Endodermal cell (in vitro differentiated cells): ENCODE results near the gene PPP1R16B. TPM values are rescaled to one million over a fixed set of nuclear protein-coding genes. Genes with fewer than 3 reads are reported as not detected.

ENCODE experiments used
- DNase-seq: peaks from one replicate; pipeline ENCODE4 v3.0.0-alpha.2; 2017
- H3K27ac ChIP-seq: 2 replicates; pipeline ENCODE4 v1.5.1; 2013; ENCODE audit warnings: mild to moderate bottlenecking, low read depth, low read length, moderate library complexity
- H3K27me3 ChIP-seq: 2 replicates; pipeline ENCODE4 v1.6.1; 2013; ENCODE audit warnings: mild to moderate bottlenecking, low read length, moderate library complexity; ENCODE audit not compliant: insufficient read depth, control insufficient read depth, poor library complexity, severe bottlenecking
- H3K36me3 ChIP-seq: 2 replicates; pipeline ENCODE4 v1.7.0; 2013; ENCODE audit warnings: mild to moderate bottlenecking, low read length, moderate library complexity; ENCODE audit not compliant: control insufficient read depth, insufficient read depth
- H3K4me1 ChIP-seq: one replicate; pipeline ENCODE4 v1.7.0; 2013; ENCODE audit warnings: low read length; ENCODE audit not compliant: control insufficient read depth, insufficient read depth
- H3K4me3 ChIP-seq: 2 replicates; pipeline ENCODE4 v1.5.1; 2013; ENCODE audit warnings: mild to moderate bottlenecking, low read length, moderate library complexity
- H3K9ac ChIP-seq: 2 replicates; pipeline ENCODE4 v1.6.1; 2013; ENCODE audit warnings: mild to moderate bottlenecking, low read length, moderate library complexity; ENCODE audit not compliant: poor library complexity, severe bottlenecking; ENCODE audit errors: extremely low read depth
- H3K9me3 ChIP-seq: 2 replicates; pipeline ENCODE4 v1.6.1; 2013; ENCODE audit warnings: mild to moderate bottlenecking, low read length, moderate library complexity; ENCODE audit not compliant: control insufficient read depth
- H3K27ac Mint-ChIP-seq: 2 replicates; pipeline ENCODE4 v1.8.0; 2020; ENCODE audit warnings: mixed read lengths
- H3K27me3 Mint-ChIP-seq: 2 replicates; pipeline ENCODE4 v1.8.0; 2021; ENCODE audit warnings: mild to moderate bottlenecking, mixed read lengths; ENCODE audit not compliant: insufficient read depth
- H3K36me3 Mint-ChIP-seq: 2 replicates; pipeline ENCODE4 v1.8.0; 2020; ENCODE audit warnings: low read depth, mixed read lengths
- H3K4me1 Mint-ChIP-seq: 2 replicates; pipeline ENCODE4 v1.8.0; 2020; ENCODE audit warnings: mixed read lengths
- H3K4me3 Mint-ChIP-seq: 2 replicates; pipeline ENCODE4 v1.8.0; 2020; ENCODE audit warnings: mild to moderate bottlenecking, moderate library complexity, mixed read lengths
- H3K9me3 Mint-ChIP-seq: 2 replicates; pipeline ENCODE4 v1.8.0; 2020; ENCODE audit warnings: mild to moderate bottlenecking, mixed read lengths
- CTCF ChIP-seq: fragments of 200-600 bp; sonication (generic); conservative IDR thresholded peaks from 2 replicates; pipeline ENCODE4 v1.5.0; 2021; ENCODE audit warnings: antibody characterized with exemption, mild to moderate bottlenecking
- WGBS, 2 experiments: methylation state at CpG; one replicate each; pipeline versions ENCODE4 v1.1.5 to v1.1.7; 2013; ENCODE audit warnings: missing lambda C conversion rate in 2 of 2, mixed read lengths in 1 of 2; ENCODE audit not compliant: insufficient coverage in 1 of 2, insufficient read length in 1 of 2; 5-methylcytosine and 5-hydroxymethylcytosine counted together
- total RNA-seq, 2 donors: library from RNA; stranded (reverse); fragmentation: NEBNext Ultra II Directional in 1 of 2; extraction: Animal tissue kit (Norgen Biotek cat#: 25700) in 1 of 2; gene quantifications; 2 replicates in 1 of 2; 3 replicates in 1 of 2; pipeline ENCODE4 v1.2.1, GENCODE V29; 2021

PPP1R16B gene
- total RNA-seq, 2 donors from 2014 or later, result 6.7 to 15.3 TPM

- Mint-ChIP-seq H3K27ac (no peak overlapping the region), H3K27me3 (no peaks in the 10 kb centered on the region), H3K9me3 (no peaks in the 10 kb centered on the region), H3K4me3 (no peak overlapping the region), H3K4me1 (peaks cover 15% of the 10 kb centered on the region), H3K36me3 (no peaks in the 10 kb centered on the region)
- Histone ChIP-seq H3K9me3 (no peaks in the 10 kb centered on the region), H3K9ac (no peak overlapping the region), H3K4me1 (peaks cover 6% of the 10 kb centered on the region), H3K36me3 (no peaks in the 10 kb centered on the region), H3K27ac (no peak overlapping the region), H3K27me3 (no peaks in the 10 kb centered on the region), H3K4me3 (no peak overlapping the region)
- no peak for DNase-seq
- no peak for TF ChIP-seq CTCF
- 89 to 97% methylated on average over 10 to 13 of the region's 13 CpGs for WGBS, 2 experiments
Measured at GRCh38 chr20:38889792-38890496, 84.4 kb downstream of the PPP1R16B start.

DNA sequence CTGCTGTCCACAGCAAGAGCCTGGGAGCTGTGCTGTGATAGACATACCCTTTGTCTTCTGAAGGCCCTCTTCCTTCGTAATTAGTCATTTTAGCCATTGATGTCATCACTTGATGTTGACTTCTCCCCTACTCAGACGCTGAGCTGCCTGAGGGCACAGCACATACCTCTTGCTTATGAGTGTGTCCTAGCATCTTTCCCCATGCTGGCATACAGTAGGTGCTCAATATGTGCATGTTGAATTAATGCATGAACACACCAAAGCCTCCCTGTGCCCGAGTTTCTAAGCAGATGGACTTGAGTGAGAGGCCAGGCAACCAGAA, 85.0 kb downstream of the PPP1R16B start:
- Histone ChIP-seq H3K4me3 (no peak overlapping the region), H3K27ac (no peak overlapping the region), H3K27me3 (no peaks in the 10 kb centered on the region), H3K4me1 (peaks cover 6% of the 10 kb centered on the region), H3K9me3 (no peaks in the 10 kb centered on the region), H3K9ac (no peak overlapping the region), H3K36me3 (no peaks in the 10 kb centered on the region)
- peaks cover 15% of the 10 kb centered on the region for H3K4me1 Mint-ChIP-seq
- WGBS, 2 experiments, result 72 to 93% methylated on average over 2 to 3 of the region's 3 CpGs
- no peak overlapping the region for H3K4me3 Mint-ChIP-seq
- no peak overlapping the region for H3K27ac Mint-ChIP-seq
- no peaks in the 10 kb centered on the region for H3K9me3 Mint-ChIP-seq
- H3K36me3 Mint-ChIP-seq, result no peaks in the 10 kb centered on the region
- no peak for DNase-seq
- TF ChIP-seq CTCF, result no peak
- H3K27me3 Mint-ChIP-seq, result no peaks in the 10 kb centered on the region

GRCh38 chr20:38892091-38892981, 86.8 kb downstream of the PPP1R16B start:
- Histone ChIP-seq H3K27me3 (no peaks in the 10 kb centered on the region), H3K36me3 (peaks cover 3% of the 10 kb centered on the region), H3K9me3 (no peaks in the 10 kb centered on the region), H3K4me3 (no peak overlapping the region), H3K4me1 (peaks cover 6% of the 10 kb centered on the region), H3K27ac (no peak overlapping the region), H3K9ac (no peak overlapping the region)
- TF ChIP-seq CTCF, result no peak
- peaks cover 15% of the 10 kb centered on the region for H3K4me1 Mint-ChIP-seq
- WGBS, 2 experiments, result 90 to 96% methylated on average over 9 to 11 of the region's 11 CpGs
- peaks cover 6% of the 10 kb centered on the region for H3K36me3 Mint-ChIP-seq
- no peak overlapping the region for H3K27ac Mint-ChIP-seq
- H3K9me3 Mint-ChIP-seq, result no peaks in the 10 kb centered on the region
- H3K27me3 Mint-ChIP-seq, result no peaks in the 10 kb centered on the region
- no peak for DNase-seq
- no peak overlapping the region for H3K4me3 Mint-ChIP-seq
